GM18505 (cell line): Measurements from ENCODE around the gene OR6B1.

Source experiments
- ATAC-seq: cut with Tn5 transposase; IDR thresholded peaks from one replicate; pipeline ENCODE4 v1.9.1; 2021; ENCODE audit not compliant: unreplicated experiment
- POLR2A ChIP-seq: IDR thresholded peaks from 4 replicates; pipeline ENCODE4 v1.6.1; 2011; ENCODE audit warnings: borderline replicate concordance; ENCODE audit not compliant: insufficient read depth, insufficient read length; ENCODE audit errors: extremely low read depth

The OR6B1 gene

DNA sequence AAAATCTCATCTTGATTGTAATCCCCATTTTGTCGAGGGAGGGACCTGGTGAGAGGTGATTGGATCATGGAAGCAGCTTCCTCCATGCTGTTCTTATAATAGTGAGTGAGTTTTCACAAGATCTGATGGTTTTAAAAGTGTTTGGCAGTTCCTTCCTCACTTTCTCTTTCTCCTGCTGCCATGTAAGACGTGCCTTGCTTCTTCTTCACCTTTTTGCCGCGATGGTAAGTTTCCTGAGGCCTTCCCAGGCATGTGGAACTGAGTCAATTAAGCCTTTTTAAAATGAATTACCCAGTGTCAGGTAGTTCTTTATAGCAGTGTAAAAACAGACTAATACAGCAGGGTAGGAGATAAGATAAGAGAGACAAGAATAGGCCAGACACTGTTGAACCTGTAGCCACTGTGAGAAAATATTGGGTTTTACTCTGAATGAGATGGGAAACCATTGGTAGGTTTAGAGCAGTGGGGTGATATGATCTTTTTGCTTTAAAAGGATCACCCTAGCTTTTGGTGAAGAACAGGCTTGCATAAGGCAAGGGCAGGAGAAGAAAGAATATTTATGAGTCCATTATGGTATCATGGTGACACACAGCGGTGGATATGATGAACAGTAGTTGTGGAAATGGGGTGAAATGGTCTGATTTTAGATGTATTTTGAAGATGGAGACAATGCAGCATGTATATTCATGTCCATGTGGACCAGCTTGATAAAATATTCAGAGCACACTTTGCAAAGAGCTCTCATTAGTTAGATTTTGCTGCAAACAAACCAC is 11.5 kb downstream of the OR6B1 start:
- ATAC-seq, result no peak
- no peak for TF ChIP-seq POLR2A

DNA sequence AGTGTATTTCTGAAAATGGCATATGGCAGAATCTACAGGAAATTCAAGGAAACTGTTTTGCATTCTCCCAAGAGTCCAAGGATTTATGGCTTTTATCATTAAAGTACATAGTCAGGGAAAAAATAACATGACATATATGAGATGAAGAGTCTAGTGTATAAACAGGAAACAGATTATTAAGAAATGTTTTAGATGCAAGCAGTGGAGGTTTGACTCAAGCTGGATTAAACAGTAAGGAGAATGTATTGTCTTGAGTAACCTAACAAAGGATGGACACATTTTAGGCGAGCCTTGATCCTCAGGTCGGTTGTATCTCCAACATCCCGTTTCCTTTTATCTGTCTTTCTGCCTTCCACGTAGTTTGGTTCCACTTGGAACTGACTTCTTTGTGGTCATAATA is 17.9 kb downstream of the OR6B1 start:
- no peak for ATAC-seq
- TF ChIP-seq POLR2A, result no peak

DNA sequence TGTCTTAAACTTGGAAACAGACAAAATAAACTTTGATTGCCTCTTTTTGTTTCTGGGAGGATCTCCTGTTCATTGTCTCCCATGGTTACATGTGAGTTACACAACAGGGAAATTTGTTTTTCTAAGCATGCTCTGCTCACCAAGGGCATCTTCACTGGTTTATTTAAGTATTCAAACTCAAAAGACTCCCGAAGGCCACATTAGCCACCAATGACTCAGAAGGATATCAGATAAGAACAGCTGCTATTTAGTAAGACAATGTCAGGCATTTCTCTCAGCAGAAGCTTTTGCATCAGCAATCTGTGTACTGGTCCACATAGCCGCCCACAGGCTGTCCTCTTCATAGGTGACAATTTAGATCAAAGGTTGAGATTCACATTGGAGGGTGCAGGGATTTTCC is 19.3 kb downstream of the OR6B1 start:
- TF ChIP-seq POLR2A, result no peak
- no peak for ATAC-seq

DNA sequence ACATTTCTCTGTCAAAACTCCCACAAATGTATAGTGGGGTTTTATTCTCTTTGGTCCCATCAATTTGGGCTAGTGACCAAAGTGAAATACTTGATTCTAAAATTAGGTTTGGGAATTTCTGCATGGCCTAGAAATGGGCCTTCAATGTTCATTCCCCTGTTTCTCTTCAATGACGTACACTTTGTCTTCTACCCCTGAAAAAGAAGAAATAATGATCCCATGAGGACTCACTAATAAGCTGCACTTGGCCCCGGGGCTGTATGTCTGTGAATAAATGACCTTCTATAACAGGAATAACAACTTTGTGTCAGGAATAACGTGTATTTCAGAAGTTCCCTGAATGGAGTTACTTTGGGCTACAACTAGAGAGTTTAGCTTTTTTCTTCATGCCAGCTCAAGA is 20.2 kb downstream of the OR6B1 start:
- no peak for ATAC-seq
- no peak for TF ChIP-seq POLR2A

DNA sequence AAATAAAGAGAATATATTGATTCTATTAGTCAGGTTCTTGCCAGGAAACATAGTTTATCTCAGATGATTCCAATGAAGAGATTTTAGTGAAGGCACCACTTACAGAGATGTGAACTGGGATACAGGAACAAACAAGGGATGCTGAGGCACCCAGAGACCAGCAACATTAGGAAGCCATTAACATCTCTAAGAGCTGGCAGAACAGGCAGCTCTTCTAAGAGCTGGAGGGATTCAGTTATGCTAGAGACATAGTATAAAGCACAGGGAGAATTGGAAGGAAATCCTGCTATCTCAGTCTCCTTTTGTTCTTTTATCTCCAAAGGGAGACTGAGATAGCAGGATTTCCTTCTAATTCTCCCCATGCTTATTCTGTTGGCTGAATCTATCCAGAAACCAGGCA is 22.0 kb downstream of the OR6B1 start:
- TF ChIP-seq POLR2A, result no peak
- ATAC-seq, result no peak

DNA sequence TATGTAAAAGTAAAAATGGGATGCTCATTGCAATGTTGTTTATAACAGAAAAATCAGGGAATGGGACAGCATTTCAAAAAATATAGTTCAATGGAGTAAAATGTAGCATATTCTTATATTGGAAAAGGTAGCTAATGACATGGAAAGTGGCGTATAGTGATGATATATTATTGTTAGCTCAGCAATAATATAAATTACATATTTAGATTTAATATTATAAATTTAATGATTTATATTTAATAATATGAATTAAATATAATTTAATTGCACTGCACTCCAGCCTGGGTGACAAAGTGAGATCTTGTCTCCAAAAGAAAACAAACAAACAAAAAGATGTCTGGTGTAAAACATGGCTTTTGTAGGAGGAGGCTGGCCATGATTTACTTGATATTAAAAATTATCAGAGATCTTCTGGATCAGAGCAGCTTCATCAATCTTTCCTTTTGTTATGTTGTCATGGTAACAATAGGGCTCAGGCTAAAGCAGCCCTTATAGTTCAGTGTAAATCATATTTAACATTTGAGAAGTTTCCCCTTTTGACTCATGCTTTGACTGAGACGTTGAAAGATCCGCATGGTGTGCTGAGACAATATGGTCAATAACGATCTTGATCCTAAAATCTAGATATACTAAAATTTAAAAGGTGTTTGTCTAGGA is 23.2 kb downstream of the OR6B1 start:
- TF ChIP-seq POLR2A, result no peak

DNA sequence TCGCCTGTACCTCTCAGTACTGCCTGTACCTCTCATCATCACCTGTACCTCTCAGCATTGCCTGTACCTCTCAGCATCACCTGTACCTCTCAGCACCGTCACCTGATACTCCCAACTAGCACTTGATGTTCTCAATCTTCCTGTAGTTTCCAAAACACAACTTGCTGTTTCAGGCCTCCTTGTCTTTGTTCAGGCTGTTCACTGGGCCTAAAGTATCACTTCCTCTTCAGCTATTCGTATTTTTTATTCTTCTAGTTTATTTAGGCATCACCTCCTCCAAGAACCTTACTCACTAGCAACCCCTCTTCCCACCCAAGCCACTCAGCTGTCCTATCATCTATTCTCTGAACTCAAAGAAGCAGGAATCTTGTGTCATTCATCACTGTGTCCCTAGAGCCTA is 24.1 kb downstream of the OR6B1 start:
- no peak for ATAC-seq

More for the DNA sequence above, 23.2 kb downstream of the OR6B1 start:
- ATAC-seq, result no peak

DNA sequence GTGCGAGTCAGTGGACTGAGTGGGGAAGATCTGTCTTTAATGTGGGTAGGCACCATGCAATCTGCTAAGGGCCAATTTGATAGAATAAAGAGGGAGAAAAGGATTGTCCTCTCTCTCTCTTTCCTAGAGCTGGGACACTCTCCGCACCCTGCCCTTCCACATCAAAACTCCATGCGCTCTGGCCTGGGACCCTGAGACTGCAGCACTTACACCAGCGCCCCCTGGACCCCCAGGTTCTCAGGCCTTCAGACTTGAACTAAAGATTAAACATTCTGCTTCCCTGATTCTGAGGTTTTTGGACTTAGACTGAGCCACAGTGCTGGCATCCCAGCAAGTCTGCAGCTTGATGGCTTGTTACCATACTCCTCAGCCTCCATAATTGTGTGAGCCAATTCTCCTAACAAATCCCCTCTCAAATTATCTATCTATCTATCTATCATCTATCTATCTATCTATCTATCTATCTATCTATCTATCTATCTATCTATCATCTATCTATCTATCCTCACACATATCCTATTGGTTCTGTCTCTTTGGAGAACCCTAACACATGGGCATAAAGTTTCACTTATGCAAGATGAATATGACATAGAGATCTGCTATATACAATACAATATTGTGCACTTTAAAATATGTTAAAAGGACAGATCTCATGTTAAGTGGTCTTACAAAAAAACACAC is 26.2 kb downstream of the OR6B1 start:
- no peak for ATAC-seq
- TF ChIP-seq POLR2A, result no peak

More for the DNA sequence above, 24.1 kb downstream of the OR6B1 start:
- TF ChIP-seq POLR2A, result no peak

DNA sequence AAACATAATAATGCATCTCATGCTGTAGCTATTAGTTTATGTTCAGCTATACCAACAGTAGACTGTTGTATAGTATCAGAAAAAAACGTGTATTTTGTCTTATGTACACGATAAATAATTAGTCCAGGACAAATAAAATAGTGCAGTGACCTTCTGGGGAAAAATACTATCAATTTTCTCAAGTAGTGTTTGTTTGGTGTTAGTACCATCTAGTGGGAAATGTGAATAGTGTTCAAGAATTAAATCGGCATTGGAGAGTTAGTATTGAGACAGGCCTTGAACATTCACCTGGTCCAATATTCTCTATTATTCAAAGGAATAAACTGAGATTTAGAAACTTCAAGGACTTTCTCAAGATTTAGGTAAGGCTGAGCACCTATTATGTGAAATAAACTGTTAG is 26.9 kb downstream of the OR6B1 start:
- no peak for TF ChIP-seq POLR2A

DNA sequence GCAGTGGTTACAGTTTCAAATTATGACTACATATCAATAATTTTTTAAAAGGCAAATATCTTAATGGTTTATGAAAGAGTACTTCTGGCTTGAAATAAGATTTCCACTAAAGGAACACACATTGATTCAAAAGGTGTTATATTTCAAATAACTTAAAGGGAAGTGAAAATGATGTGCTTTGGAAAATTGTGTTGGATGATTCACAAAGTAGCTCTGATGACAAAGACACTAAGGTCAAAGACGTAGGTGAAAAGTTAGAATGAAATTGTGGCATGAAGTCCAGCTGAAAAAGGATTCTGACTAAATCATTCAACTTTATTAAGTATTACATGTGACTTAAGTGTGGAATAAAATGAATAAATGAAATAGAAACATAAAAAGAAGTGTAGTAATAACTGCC is 27.9 kb downstream of the OR6B1 start:
- no peak for TF ChIP-seq POLR2A
- no peak for ATAC-seq

More for the DNA sequence above, 26.9 kb downstream of the OR6B1 start:
- ATAC-seq, result no peak

DNA sequence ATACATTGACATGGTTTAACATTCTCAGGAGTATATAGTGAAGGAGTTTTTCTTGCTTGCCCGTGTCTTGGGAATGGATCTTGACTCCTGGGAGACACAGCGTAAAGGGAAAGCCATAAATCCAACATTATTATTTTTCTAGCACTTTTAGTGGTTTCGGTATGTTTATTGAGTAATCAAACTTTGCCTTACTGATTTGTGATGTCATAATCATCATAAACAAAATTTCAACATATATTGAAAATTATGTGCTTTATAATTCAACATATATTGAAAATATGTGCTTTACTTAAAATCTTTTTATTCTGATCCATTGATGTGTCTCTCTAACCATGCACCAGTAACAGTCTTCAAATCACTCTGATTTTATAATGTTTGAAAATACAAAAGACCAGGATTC is 28.4 kb downstream of the OR6B1 start:
- TF ChIP-seq POLR2A, result no peak
- ATAC-seq, result no peak

DNA sequence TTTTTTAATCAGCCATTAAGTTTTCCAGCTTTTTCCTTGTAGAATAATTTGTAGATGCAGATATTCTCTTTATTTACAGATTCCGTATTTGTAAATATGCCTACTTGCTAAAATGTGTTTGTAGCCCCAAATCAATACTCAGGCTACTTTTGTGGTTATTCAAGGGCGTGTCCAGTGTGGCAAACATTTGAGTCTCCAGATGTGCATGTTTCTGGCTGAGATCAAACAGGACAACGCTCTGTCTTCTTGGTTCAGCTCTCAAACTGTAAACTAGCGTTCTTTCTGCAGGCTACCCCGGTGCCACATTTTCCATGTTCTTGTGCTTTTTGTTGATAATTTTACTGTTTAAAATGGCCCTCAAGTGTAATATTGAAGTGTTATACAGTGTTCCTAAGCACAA is 32.4 kb downstream of the OR6B1 start:
- no peak for ATAC-seq
- TF ChIP-seq POLR2A, result no peak

DNA sequence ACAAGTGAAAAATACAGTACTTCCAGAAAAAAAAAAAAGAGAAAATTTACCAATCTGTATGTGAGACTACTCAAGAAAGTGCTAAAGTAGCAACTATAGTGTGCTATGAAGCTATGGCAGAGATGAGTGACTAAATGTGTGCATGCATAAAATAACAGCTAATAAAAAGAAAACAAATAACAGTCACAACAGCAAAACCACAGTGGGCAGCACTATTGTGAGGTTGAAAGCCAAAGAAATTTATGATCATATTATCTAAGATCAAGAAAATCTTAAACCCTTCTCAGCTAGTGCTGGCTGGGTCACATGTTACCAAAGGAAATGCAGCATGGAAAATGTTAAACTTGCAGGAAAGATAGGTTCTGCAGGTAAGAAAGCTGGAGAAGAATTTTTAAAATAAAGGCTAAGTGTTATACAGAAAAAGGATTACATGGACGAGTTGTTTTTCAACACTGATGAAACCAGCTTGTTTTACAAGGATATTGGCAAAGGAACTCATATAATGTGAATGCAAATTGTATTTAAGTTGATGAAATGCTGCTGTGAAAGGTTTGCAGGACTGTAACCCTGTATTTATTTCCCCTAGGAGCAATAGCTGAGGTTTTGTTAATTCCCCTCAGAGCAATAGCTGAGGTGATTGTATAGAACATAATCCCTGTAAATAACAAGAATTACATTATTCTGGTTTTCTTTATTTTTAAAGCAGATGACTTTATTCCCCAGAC is 33.0 kb downstream of the OR6B1 start:
- no peak for TF ChIP-seq POLR2A
- ATAC-seq, result no peak
